Prostate gland (tissue), 2 donors: ENCODE results near the gene CORO6.

Source experiments
- POLR2A ChIP-seq: fragments of 450-650 bp; IDR thresholded peaks from one replicate; pipeline ENCODE4 v1.6.1; 2016; ENCODE audit warnings: antibody characterized with exemption, mild to moderate bottlenecking
- POLR2AphosphoS5 ChIP-seq: sonication (generic); formaldehyde crosslinking; IDR thresholded peaks from one replicate; pipeline ENCODE4 v1.6.1; 2017; ENCODE audit warnings: antibody characterized with exemption
- TF ChIP-seq, protein P1 (sequence below), 4 experiments: fragments of 200-600 bp in 2 of 4; fragments of 450-650 bp in 2 of 4; sonication (generic) in 2 of 4; IDR thresholded peaks; 1 replicate in 3 of 4; 2 replicates in 1 of 4; pipeline ENCODE4 v1.5.1; 2016 to 2019; ENCODE audit warnings: antibody characterized with exemption in 4 of 4, mild to moderate bottlenecking in 2 of 4, moderate library complexity in 2 of 4

DNA sequence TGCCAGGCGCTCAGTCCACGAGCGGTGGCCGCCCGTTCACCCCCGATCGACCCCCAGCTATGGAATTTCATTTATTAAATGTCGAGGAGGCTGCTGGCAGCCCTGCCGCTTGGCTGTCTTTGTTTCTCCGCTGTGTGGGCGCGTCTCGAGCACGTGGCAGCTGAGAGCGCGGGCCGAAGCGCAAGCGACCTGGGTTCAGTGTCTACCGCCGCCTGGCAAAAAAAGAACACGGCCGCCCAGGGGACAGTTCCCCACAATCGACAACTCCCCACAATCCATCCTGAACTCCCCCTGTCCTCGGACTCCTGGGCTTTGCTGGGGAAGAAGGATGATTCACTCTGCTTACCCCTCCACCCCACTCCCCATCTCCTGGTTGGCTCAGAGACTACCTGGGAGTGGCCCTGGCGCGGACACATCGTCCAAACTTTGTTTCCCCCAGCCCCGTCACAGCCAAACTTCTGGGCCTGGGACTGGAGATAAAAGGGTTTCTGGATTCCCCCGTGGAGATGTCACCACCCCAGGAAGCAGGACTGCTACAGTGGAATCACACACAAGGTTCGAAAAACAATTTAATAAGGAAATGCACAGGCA, 31.5 kb downstream of the CORO6 start:
- TF ChIP-seq POLR2A (no peak), POLR2AphosphoS5 (no peak)
- TF ChIP-seq, protein P1, sequence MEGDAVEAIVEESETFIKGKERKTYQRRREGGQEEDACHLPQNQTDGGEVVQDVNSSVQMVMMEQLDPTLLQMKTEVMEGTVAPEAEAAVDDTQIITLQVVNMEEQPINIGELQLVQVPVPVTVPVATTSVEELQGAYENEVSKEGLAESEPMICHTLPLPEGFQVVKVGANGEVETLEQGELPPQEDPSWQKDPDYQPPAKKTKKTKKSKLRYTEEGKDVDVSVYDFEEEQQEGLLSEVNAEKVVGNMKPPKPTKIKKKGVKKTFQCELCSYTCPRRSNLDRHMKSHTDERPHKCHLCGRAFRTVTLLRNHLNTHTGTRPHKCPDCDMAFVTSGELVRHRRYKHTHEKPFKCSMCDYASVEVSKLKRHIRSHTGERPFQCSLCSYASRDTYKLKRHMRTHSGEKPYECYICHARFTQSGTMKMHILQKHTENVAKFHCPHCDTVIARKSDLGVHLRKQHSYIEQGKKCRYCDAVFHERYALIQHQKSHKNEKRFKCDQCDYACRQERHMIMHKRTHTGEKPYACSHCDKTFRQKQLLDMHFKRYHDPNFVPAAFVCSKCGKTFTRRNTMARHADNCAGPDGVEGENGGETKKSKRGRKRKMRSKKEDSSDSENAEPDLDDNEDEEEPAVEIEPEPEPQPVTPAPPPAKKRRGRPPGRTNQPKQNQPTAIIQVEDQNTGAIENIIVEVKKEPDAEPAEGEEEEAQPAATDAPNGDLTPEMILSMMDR (IDR thresholded peaks at IDR 0.05), result no peak
